Neural progenitor cell (in vitro differentiated cells): ENCODE data around the gene B4GALNT1. TPM values are rescaled to one million over a fixed set of nuclear protein-coding genes. Genes with fewer than 3 reads are reported as not detected.

ENCODE experiments used
- DNase-seq: peaks from one replicate; pipeline ENCODE4 v3.0.0-alpha.2; 2016; ENCODE audit warnings: low spot score
- H2AFZ ChIP-seq: fragments of 200-600 bp; sonication (generic); replicated peaks from 2 replicates; pipeline ENCODE4 v1.6.1; 2016; ENCODE audit warnings: antibody characterized with exemption
- H3F3A ChIP-seq: fragments of 200-600 bp; sonication (generic); 2 replicates; pipeline ENCODE4 v1.6.1; 2016; ENCODE audit warnings: antibody characterized with exemption, low read depth
- H3K27ac ChIP-seq: fragments of 200-600 bp; sonication (generic); 2 replicates; pipeline ENCODE4 v1.5.1; 2016; ENCODE audit warnings: mild to moderate bottlenecking
- H3K27me3 ChIP-seq: fragments of 200-600 bp; sonication (generic); 2 replicates; pipeline ENCODE4 v1.6.1; 2016; ENCODE audit warnings: mild to moderate bottlenecking, moderate library complexity
- H3K36me3 ChIP-seq: fragments of 200-600 bp; sonication (generic); 2 replicates; pipeline ENCODE4 v1.5.1; 2016
- H3K4me1 ChIP-seq: fragments of 200-600 bp; sonication (generic); 2 replicates; pipeline ENCODE4 v1.6.1; 2016; ENCODE audit warnings: mixed run types
- H3K4me2 ChIP-seq: fragments of 200-600 bp; sonication (generic); 2 replicates; pipeline ENCODE4 v1.6.1; 2016
- H3K4me3 ChIP-seq: fragments of 200-600 bp; sonication (generic); 2 replicates; pipeline ENCODE4 v1.5.1; 2016
- H3K79me2 ChIP-seq: fragments of 200-600 bp; sonication (generic); 2 replicates; pipeline ENCODE4 v1.6.1; 2016; ENCODE audit warnings: low read depth
- H3K9ac ChIP-seq: fragments of 200-600 bp; sonication (generic); 2 replicates; pipeline ENCODE4 v1.6.1; 2016
- H3K9me3 ChIP-seq: fragments of 200-600 bp; sonication (generic); 2 replicates; pipeline ENCODE4 v1.5.1; 2016; ENCODE audit warnings: low read depth
- H4K20me1 ChIP-seq: fragments of 200-600 bp; sonication (generic); 2 replicates; pipeline ENCODE4 v1.6.1; 2016; ENCODE audit warnings: low read depth
- H3K27ac Mint-ChIP-seq: 3 replicates; pipeline ENCODE4 v1.8.0; 2021; ENCODE audit warnings: mixed read lengths
- H3K27me3 Mint-ChIP-seq: 2 replicates; pipeline ENCODE4 v1.8.0; 2022; ENCODE audit warnings: low read depth, mild to moderate bottlenecking, inconsistent platforms, moderate library complexity, mixed read lengths; ENCODE audit not compliant: insufficient read depth
- H3K36me3 Mint-ChIP-seq: 3 replicates; pipeline ENCODE4 v1.8.0; 2021; ENCODE audit warnings: mixed read lengths
- H3K4me1 Mint-ChIP-seq: 3 replicates; pipeline ENCODE4 v1.8.0; 2021; ENCODE audit warnings: mixed read lengths
- H3K4me3 Mint-ChIP-seq: 3 replicates; pipeline ENCODE4 v1.8.0; 2021; ENCODE audit warnings: mild to moderate bottlenecking, moderate library complexity, mixed read lengths
- H3K9me3 Mint-ChIP-seq: 3 replicates; pipeline ENCODE4 v1.8.0; 2020; ENCODE audit warnings: mixed read lengths
- EZH2 ChIP-seq: fragments of 200-600 bp; sonication (generic); IDR thresholded peaks from 2 replicates; pipeline ENCODE4 v1.6.1; 2017; ENCODE audit warnings: antibody characterized with exemption, mild to moderate bottlenecking, moderate library complexity
- EZH2phosphoT487 ChIP-seq: fragments of 200-600 bp; sonication (generic); IDR thresholded peaks from 2 replicates; pipeline ENCODE4 v1.6.1; 2017; ENCODE audit warnings: antibody characterized with exemption
- total RNA-seq: library from RNA; depleted of rRNA; stranded (reverse); fragments of >200 nt; gene quantifications from 2 replicates; pipeline ENCODE4 v1.2.3, GENCODE V29; 2015; ENCODE audit warnings: low replicate concordance
- TF ChIP-seq, protein P1 (sequence below): fragments of 200-600 bp; sonication (generic); IDR thresholded peaks from 2 replicates; pipeline ENCODE4 v1.5.1; 2017; ENCODE audit warnings: antibody characterized with exemption, mild to moderate bottlenecking

Gene B4GALNT1
- total RNA-seq, 1 donor from 2014 or later, result 0.28 TPM

DNA sequence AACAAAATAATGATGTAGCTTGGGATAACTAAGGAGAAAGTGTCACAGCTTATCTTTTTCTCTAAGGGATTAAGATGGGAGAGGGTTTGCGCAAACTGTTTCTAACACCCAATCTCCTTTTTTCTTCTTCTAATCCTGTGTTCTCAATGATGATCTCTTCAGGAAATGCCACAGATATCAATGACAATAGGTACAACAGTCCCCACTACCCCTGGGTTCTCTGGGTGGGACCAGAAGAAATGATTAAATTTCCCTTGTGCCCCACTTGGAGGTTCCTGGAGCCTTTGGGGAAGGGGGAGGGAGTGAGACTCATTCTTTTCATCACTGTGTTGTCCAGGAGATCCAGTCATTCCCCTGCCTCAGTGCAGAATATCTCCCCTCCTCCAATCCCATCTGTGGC, 50.6 kb downstream of the B4GALNT1 start:
- H3K9ac ChIP-seq, result no peak overlapping the region
- no peak overlapping the region for H2AFZ ChIP-seq
- peaks cover 4% of the 10 kb centered on the region for H4K20me1 ChIP-seq
- no peak overlapping the region for H3K4me2 ChIP-seq
- H3K4me3 ChIP-seq, result no peak overlapping the region
- no peaks in the 10 kb centered on the region for H3K9me3 Mint-ChIP-seq
- TF ChIP-seq EZH2 (no peak), EZH2phosphoT487 (no peak)
- TF ChIP-seq, protein P1, sequence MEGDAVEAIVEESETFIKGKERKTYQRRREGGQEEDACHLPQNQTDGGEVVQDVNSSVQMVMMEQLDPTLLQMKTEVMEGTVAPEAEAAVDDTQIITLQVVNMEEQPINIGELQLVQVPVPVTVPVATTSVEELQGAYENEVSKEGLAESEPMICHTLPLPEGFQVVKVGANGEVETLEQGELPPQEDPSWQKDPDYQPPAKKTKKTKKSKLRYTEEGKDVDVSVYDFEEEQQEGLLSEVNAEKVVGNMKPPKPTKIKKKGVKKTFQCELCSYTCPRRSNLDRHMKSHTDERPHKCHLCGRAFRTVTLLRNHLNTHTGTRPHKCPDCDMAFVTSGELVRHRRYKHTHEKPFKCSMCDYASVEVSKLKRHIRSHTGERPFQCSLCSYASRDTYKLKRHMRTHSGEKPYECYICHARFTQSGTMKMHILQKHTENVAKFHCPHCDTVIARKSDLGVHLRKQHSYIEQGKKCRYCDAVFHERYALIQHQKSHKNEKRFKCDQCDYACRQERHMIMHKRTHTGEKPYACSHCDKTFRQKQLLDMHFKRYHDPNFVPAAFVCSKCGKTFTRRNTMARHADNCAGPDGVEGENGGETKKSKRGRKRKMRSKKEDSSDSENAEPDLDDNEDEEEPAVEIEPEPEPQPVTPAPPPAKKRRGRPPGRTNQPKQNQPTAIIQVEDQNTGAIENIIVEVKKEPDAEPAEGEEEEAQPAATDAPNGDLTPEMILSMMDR, result no peak
- peaks cover 2% of the 10 kb centered on the region for H3K36me3 Mint-ChIP-seq
- DNase-seq, result no peak
- H3K4me1 Mint-ChIP-seq, result no peaks in the 10 kb centered on the region
- no peak overlapping the region for H3K27ac Mint-ChIP-seq
- no peaks in the 10 kb centered on the region for H3K79me2 ChIP-seq
- no peaks in the 10 kb centered on the region for H3K27me3 ChIP-seq
- peaks cover 9% of the 10 kb centered on the region for H3F3A ChIP-seq
- no peaks in the 10 kb centered on the region for H3K36me3 ChIP-seq
- peaks cover 4% of the 10 kb centered on the region for H3K27me3 Mint-ChIP-seq
- H3K9me3 ChIP-seq, result no peaks in the 10 kb centered on the region
- H3K27ac ChIP-seq, result no peak overlapping the region
- H3K4me1 ChIP-seq, result no peaks in the 10 kb centered on the region
- H3K4me3 Mint-ChIP-seq, result no peak overlapping the region

DNA sequence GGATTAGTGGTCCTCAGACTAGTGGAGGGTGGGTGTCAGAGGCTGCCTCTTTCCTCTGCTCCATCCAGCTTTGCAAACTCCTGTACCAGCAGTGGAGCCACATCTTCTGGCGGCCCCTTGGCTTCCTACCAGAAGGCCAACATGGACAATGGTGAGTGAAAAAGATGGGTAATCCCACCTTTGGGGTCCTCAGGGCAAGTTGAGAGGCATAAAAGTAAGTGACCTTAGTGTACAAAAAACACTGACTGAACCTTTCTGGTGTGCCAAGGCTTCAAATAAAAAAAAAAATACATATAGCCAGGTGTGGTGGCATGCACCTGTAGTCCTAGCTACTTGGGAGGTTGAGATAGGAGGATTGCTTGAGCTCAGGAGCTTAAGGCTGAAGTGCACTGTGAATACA, 51.2 kb downstream of the B4GALNT1 start:
- peaks cover 2% of the 10 kb centered on the region for H3K36me3 Mint-ChIP-seq
- no peaks in the 10 kb centered on the region for H3K36me3 ChIP-seq
- H3K9ac ChIP-seq, result no peak overlapping the region
- H3K27me3 ChIP-seq, result no peaks in the 10 kb centered on the region
- H3K79me2 ChIP-seq, result no peaks in the 10 kb centered on the region
- no peak overlapping the region for H3K4me3 Mint-ChIP-seq
- H3K4me1 Mint-ChIP-seq, result no peaks in the 10 kb centered on the region
- H3K4me2 ChIP-seq, result no peak overlapping the region
- H3K27me3 Mint-ChIP-seq, result peaks cover 4% of the 10 kb centered on the region
- TF ChIP-seq EZH2 (no peak), EZH2phosphoT487 (no peak)
- TF ChIP-seq, protein P1, result no peak
- H3K27ac ChIP-seq, result no peak overlapping the region
- H3K9me3 ChIP-seq, result no peaks in the 10 kb centered on the region
- H4K20me1 ChIP-seq, result peaks cover 4% of the 10 kb centered on the region
- no peak overlapping the region for H2AFZ ChIP-seq
- no peaks in the 10 kb centered on the region for H3K9me3 Mint-ChIP-seq
- H3K4me1 ChIP-seq, result no peaks in the 10 kb centered on the region
- no peak overlapping the region for H3K4me3 ChIP-seq
- H3F3A ChIP-seq, result peaks cover 9% of the 10 kb centered on the region
- DNase-seq, result no peak
- H3K27ac Mint-ChIP-seq, result no peak overlapping the region

DNA sequence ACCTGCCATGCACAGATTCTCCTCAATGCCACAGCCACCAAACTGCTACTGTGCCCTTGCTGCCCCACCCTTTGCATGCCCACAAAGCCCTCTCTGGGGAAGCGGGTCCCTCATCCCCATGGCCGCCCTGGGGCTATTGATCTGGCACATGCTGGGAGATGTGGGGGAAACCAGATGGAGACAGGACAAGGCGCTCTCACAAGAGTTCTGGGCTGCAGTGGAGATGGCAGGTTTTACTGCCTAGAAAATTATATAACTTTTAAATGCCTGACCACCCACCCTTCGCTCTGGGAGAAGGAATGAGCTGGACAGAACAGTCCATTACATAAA, 52.6 kb downstream of the B4GALNT1 start:
- no peak overlapping the region for H3K27ac ChIP-seq
- TF ChIP-seq, protein P1, result no peak
- TF ChIP-seq EZH2phosphoT487, result no peak
- no peak for TF ChIP-seq EZH2
- no peak overlapping the region for H3K4me2 ChIP-seq
- no peaks in the 10 kb centered on the region for H3K79me2 ChIP-seq
- H3K4me1 ChIP-seq, result no peaks in the 10 kb centered on the region
- no peak overlapping the region for H3K4me3 Mint-ChIP-seq
- no peaks in the 10 kb centered on the region for H3K9me3 Mint-ChIP-seq
- H2AFZ ChIP-seq, result no peak overlapping the region
- H3K36me3 Mint-ChIP-seq, result peaks cover 4% of the 10 kb centered on the region
- H3K27me3 ChIP-seq, result no peaks in the 10 kb centered on the region
- H3K4me3 ChIP-seq, result no peak overlapping the region
- peaks cover 9% of the 10 kb centered on the region for H3F3A ChIP-seq
- no peaks in the 10 kb centered on the region for H3K4me1 Mint-ChIP-seq
- H3K9ac ChIP-seq, result no peak overlapping the region
- no peak for DNase-seq
- H4K20me1 ChIP-seq, result peaks cover 4% of the 10 kb centered on the region
- no peaks in the 10 kb centered on the region for H3K36me3 ChIP-seq
- no peak overlapping the region for H3K27ac Mint-ChIP-seq
- peaks cover 5% of the 10 kb centered on the region for H3K27me3 Mint-ChIP-seq
- H3K9me3 ChIP-seq, result no peaks in the 10 kb centered on the region
